ENCODE results near the gene VIPAS39.

The VIPAS39 gene

GRCh38 chr14:77469067-77469505 is 11.7 kb upstream of the VIPAS39 start:
- TF ChIP-seq CTCF (conservative IDR thresholded peaks at IDR 0.05) (no peak), ZFX (IDR thresholded peaks at IDR 0.05) (no peak)
- H3K27ac ChIP-seq = no peak overlapping the region

GRCh38 chr14:77467801-77468200 is 10.4 kb upstream of the VIPAS39 start:
- TF ChIP-seq CTCF (conservative IDR thresholded peaks at IDR 0.05) (no peak), ZFX (IDR thresholded peaks at IDR 0.05) (no peak)

GRCh38 chr14:77459072-77459723 is 1.8 kb upstream of the VIPAS39 start:
- peak overlapping the region; percentile 92 for H3K27ac ChIP-seq
- TF ChIP-seq ZFX (IDR thresholded peaks at IDR 0.05) = no peak
- peak; percentile 85 for TF ChIP-seq CTCF (conservative IDR thresholded peaks at IDR 0.05)

More at GRCh38 chr14:77467801-77468200, 10.4 kb upstream of the VIPAS39 start:
- no peak overlapping the region for H3K27ac ChIP-seq

GRCh38 chr14:77458249-77458950 is 999 bp upstream of the VIPAS39 start:
- TF ChIP-seq CTCF (conservative IDR thresholded peaks at IDR 0.05) (no peak), ZFX (IDR thresholded peaks at IDR 0.05) (peak; percentile 87; the same call in 1 of the 2 replicates)
- H3K27ac ChIP-seq = peak overlapping the region; percentile 92

- H3K27ac ChIP-seq = peak overlapping the region; percentile 92
- TF ChIP-seq CTCF (conservative IDR thresholded peaks at IDR 0.05) (no peak), ZFX (IDR thresholded peaks at IDR 0.05) (no peak)
These were observed 283 bp downstream of the VIPAS39 start for GRCh38 chr14:77457115-77457521.

- TF ChIP-seq CTCF (conservative IDR thresholded peaks at IDR 0.05) (no peak), ZFX (IDR thresholded peaks at IDR 0.05) (no peak)
- no peak overlapping the region for H3K27ac ChIP-seq
These were observed 1.3 kb downstream of the VIPAS39 start for GRCh38 chr14:77455966-77456640.

GRCh38 chr14:77442196-77442595 is 15.2 kb downstream of the VIPAS39 start:
- TF ChIP-seq ZFX (IDR thresholded peaks at IDR 0.05) = no peak
- no peak for TF ChIP-seq CTCF (conservative IDR thresholded peaks at IDR 0.05)
- H3K27ac ChIP-seq = no peak overlapping the region
